ENCODE results near the gene SCGB3A2. TPM values are rescaled to one million over a fixed set of nuclear protein-coding genes. Genes with fewer than 3 reads are reported as not detected.
"Not testable (repeated sequence)": the region's sequence is repeated elsewhere in the genome, so short reads cannot be mapped to it uniquely, and the experiment has no call there.

Gene SCGB3A2
- polyA plus RNA-seq, 6 donors from 2014 or later, result not detected

GRCh38 chr5:147854894-147855773 is 23.4 kb upstream of the SCGB3A2 start:
- H3K27ac Mint-ChIP-seq, result no peak overlapping the region
- no peaks in the 10 kb centered on the region for H3K9me3 Mint-ChIP-seq
- no peak overlapping the region for H3K4me3 Mint-ChIP-seq
- no peaks in the 10 kb centered on the region for H3K4me1 Mint-ChIP-seq
- no peaks in the 10 kb centered on the region for H3K36me3 Mint-ChIP-seq
- ATAC-seq (ENCODE audit: low read depth in 2 of 2), result no peak
- H3K27me3 Mint-ChIP-seq, result peaks cover 4 to 8% (median 7%) of the 10 kb centered on the region in 3 donors
- no peak for DNase-seq

GRCh38 chr5:147855774-147856069 is 22.8 kb upstream of the SCGB3A2 start:
- ATAC-seq (ENCODE audit: low read depth in 2 of 2) (no peak), DNase-seq (no peak)
- no peak overlapping the region for H3K27ac Mint-ChIP-seq
- H3K9me3 Mint-ChIP-seq, result no peaks in the 10 kb centered on the region
- H3K36me3 Mint-ChIP-seq, result no peaks in the 10 kb centered on the region
- H3K4me3 Mint-ChIP-seq, result no peak overlapping the region
- H3K4me1 Mint-ChIP-seq, result no peaks in the 10 kb centered on the region
- peaks cover 4 to 8% (median 7%) of the 10 kb centered on the region in 3 donors for H3K27me3 Mint-ChIP-seq

GRCh38 chr5:147856801-147857200 is 21.7 kb upstream of the SCGB3A2 start:
- DNase-seq (no peak), ATAC-seq (ENCODE audit: low read depth in 2 of 2) (no peak)
- H3K9me3 Mint-ChIP-seq, result no peaks in the 10 kb centered on the region
- peaks cover 4 to 8% (median 7%) of the 10 kb centered on the region in 3 donors for H3K27me3 Mint-ChIP-seq
- no peaks in the 10 kb centered on the region for H3K36me3 Mint-ChIP-seq
- H3K4me1 Mint-ChIP-seq, result no peaks in the 10 kb centered on the region
- H3K4me3 Mint-ChIP-seq, result no peak overlapping the region
- no peak overlapping the region for H3K27ac Mint-ChIP-seq

GRCh38 chr5:147857302-147858129 is 21.0 kb upstream of the SCGB3A2 start:
- Mint-ChIP-seq H3K9me3 (no peaks in the 10 kb centered on the region), H3K4me1 (no peaks in the 10 kb centered on the region), H3K4me3 (no peak overlapping the region), H3K36me3 (no peaks in the 10 kb centered on the region), H3K27ac (no peak overlapping the region), H3K27me3 (peaks cover 4 to 8% (median 7%) of the 10 kb centered on the region in 3 donors)
- ATAC-seq (ENCODE audit: low read depth in 2 of 2), result no peak
- peak; percentile 0 for DNase-seq

- Mint-ChIP-seq H3K27ac (peak overlapping the region in 1 of 6 donors; percentile 34), H3K4me3 (no peak overlapping the region), H3K9me3 (no peaks in the 10 kb centered on the region), H3K4me1 (no peaks in the 10 kb centered on the region), H3K36me3 (no peaks in the 10 kb centered on the region), H3K27me3 (peaks cover 4 to 7% (median 7%) of the 10 kb centered on the region in 3 donors)
- ATAC-seq (ENCODE audit: low read depth in 2 of 2) (no peak), DNase-seq (no peak)
Observed at GRCh38 chr5:147858565-147858964, 19.9 kb upstream of the SCGB3A2 start.

GRCh38 chr5:147859962-147860640 is 18.4 kb upstream of the SCGB3A2 start:
- Mint-ChIP-seq H3K36me3 (no peaks in the 10 kb centered on the region), H3K4me3 (no peak overlapping the region), H3K4me1 (no peaks in the 10 kb centered on the region), H3K27ac (no peak overlapping the region), H3K9me3 (no peaks in the 10 kb centered on the region), H3K27me3 (peaks cover 0 to 5% (median 4%) of the 10 kb centered on the region in 3 donors)
- ATAC-seq (ENCODE audit: low read depth in 2 of 2) (no peak), DNase-seq (no peak)

GRCh38 chr5:147860641-147861025 is 17.9 kb upstream of the SCGB3A2 start:
- no peak overlapping the region for H3K4me3 Mint-ChIP-seq
- H3K4me1 Mint-ChIP-seq, result no peaks in the 10 kb centered on the region
- H3K27ac Mint-ChIP-seq, result no peak overlapping the region
- no peaks in the 10 kb centered on the region for H3K36me3 Mint-ChIP-seq
- no peak for DNase-seq
- ATAC-seq (ENCODE audit: low read depth in 2 of 2), result no peak
- no peaks in the 10 kb centered on the region for H3K9me3 Mint-ChIP-seq
- H3K27me3 Mint-ChIP-seq, result peaks cover 0 to 4% (median 0%) of the 10 kb centered on the region in 3 donors

GRCh38 chr5:147863454-147864158 is 14.9 kb upstream of the SCGB3A2 start:
- no peak overlapping the region for H3K4me3 Mint-ChIP-seq
- peaks cover 0 to 8% (median 6%) of the 10 kb centered on the region in 3 donors for H3K27me3 Mint-ChIP-seq
- no peaks in the 10 kb centered on the region for H3K4me1 Mint-ChIP-seq
- ATAC-seq (ENCODE audit: low read depth in 2 of 2) (no peak), DNase-seq (no peak)
- H3K9me3 Mint-ChIP-seq, result no peaks in the 10 kb centered on the region
- no peak overlapping the region for H3K27ac Mint-ChIP-seq
- H3K36me3 Mint-ChIP-seq, result no peaks in the 10 kb centered on the region

- ATAC-seq (ENCODE audit: low read depth in 2 of 2) (no peak), DNase-seq (no peak)
- Mint-ChIP-seq H3K27ac (no peak overlapping the region), H3K9me3 (no peaks in the 10 kb centered on the region), H3K4me3 (no peak overlapping the region), H3K36me3 (no peaks in the 10 kb centered on the region), H3K27me3 (peaks cover 0 to 8% (median 6%) of the 10 kb centered on the region in 3 donors), H3K4me1 (no peaks in the 10 kb centered on the region)
Observed at GRCh38 chr5:147869112-147869511, 9.4 kb upstream of the SCGB3A2 start.

GRCh38 chr5:147869892-147870291 is 8.6 kb upstream of the SCGB3A2 start:
- not testable (repeated sequence) for H3K27me3 Mint-ChIP-seq; H3K4me3 Mint-ChIP-seq; H3K4me1 Mint-ChIP-seq; ATAC-seq (ENCODE audit: low read depth in 2 of 2); DNase-seq; H3K9me3 Mint-ChIP-seq; H3K27ac Mint-ChIP-seq; H3K36me3 Mint-ChIP-seq

- not testable (repeated sequence) for H3K4me1 Mint-ChIP-seq; H3K4me3 Mint-ChIP-seq; H3K27ac Mint-ChIP-seq; H3K27me3 Mint-ChIP-seq; DNase-seq; H3K36me3 Mint-ChIP-seq; ATAC-seq (ENCODE audit: low read depth in 2 of 2); H3K9me3 Mint-ChIP-seq
Observed at GRCh38 chr5:147871980-147872549, 6.4 kb upstream of the SCGB3A2 start.

GRCh38 chr5:147872744-147873435 is 5.6 kb upstream of the SCGB3A2 start:
- peak overlapping the region in 1 of 8 donors; percentile 42 for H3K4me3 Mint-ChIP-seq
- not testable (repeated sequence) for DNase-seq; H3K27ac Mint-ChIP-seq; H3K36me3 Mint-ChIP-seq; ATAC-seq (ENCODE audit: low read depth in 2 of 2); H3K4me1 Mint-ChIP-seq; H3K9me3 Mint-ChIP-seq; H3K27me3 Mint-ChIP-seq
